SK-N-SH treated with all-trans-retinoic acid at 6 μM for 48 hours (cell line): ENCODE data around the gene PLA1A.
"Not testable (repeated sequence)": the region's sequence is repeated elsewhere in the genome, so short reads cannot be mapped to it uniquely, and the experiment has no call there.

Experiments used
- CREB5 ChIP-seq: fragments of 250-450 bp; sonication (Bioruptor Pico); IDR thresholded peaks from 2 replicates; pipeline ENCODE4 v1.5.1; 2020; ENCODE audit warnings: low read depth, mild to moderate bottlenecking, moderate library complexity
- RARB ChIP-seq: fragments of 250-450 bp; sonication (Bioruptor Pico); IDR thresholded peaks from 2 replicates; pipeline ENCODE4 v1.8.0; 2021; ENCODE audit warnings: mild to moderate bottlenecking, moderate library complexity
- TF ChIP-seq, protein P1 (sequence below): fragments of 250-450 bp; sonication (Bioruptor Pico); IDR thresholded peaks from 2 replicates; pipeline ENCODE4 v1.8.0; 2020; ENCODE audit warnings: mild to moderate bottlenecking, moderate library complexity, borderline replicate concordance

GRCh38 chr3:119678209-119678608, 80.5 kb downstream of the PLA1A start:
- TF ChIP-seq CREB5, RARB (CRISPR knock-in tag): not testable (repeated sequence)
- TF ChIP-seq, protein P1, sequence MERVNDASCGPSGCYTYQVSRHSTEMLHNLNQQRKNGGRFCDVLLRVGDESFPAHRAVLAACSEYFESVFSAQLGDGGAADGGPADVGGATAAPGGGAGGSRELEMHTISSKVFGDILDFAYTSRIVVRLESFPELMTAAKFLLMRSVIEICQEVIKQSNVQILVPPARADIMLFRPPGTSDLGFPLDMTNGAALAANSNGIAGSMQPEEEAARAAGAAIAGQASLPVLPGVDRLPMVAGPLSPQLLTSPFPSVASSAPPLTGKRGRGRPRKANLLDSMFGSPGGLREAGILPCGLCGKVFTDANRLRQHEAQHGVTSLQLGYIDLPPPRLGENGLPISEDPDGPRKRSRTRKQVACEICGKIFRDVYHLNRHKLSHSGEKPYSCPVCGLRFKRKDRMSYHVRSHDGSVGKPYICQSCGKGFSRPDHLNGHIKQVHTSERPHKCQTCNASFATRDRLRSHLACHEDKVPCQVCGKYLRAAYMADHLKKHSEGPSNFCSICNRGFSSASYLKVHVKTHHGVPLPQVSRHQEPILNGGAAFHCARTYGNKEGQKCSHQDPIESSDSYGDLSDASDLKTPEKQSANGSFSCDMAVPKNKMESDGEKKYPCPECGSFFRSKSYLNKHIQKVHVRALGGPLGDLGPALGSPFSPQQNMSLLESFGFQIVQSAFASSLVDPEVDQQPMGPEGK (CRISPR knock-in tag) = not testable (repeated sequence)
